ENCODE measurements around the gene GRID2.
"Not testable (repeated sequence)": the region's sequence is repeated elsewhere in the genome, so short reads cannot be mapped to it uniquely, and the experiment has no call there.

DNA sequence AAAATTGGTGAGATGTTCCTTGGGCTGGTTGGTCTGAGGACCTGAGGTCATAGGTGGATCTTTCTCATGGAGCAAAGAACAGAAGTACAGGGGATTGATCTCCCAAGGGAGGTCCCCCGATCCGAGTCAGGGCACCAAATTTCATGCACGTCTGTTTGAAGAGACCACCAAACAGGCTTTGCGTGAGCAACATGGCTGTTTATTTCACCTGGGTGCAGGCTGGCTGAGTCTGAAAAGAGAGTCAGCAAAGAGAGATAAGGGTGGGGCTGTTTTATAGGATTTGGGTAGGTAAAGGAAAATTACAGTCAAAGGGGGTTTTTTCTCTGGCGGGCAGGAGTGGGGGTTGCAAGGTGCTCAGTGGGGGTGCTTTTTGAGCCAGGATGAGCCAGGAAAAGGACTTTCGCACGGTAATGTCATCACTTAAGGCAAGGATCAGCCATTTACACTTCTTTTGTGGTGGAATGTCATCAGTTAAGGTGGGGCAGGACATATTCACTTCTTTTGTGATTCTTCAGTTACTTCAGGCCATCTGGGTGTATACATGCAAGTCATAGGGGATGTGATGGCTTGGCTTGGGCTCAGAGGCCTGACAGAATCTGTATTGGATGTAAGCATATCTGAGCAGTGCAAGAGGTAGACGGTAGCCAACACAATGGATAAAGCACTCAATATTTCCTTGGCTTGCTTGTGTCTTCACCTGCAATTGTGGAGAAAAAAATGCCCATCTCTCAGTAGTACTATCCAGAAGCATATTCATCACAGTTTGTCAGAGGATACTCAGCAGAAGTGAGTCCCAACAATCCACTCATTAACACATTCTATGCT, 26.5 kb upstream of the GRID2 start:
- TF ChIP-seq POLR2A (IDR thresholded peaks at IDR 0.05; ENCODE audit: low read length); GATA1 (IDR thresholded peaks at IDR 0.05; ENCODE audit: low read depth, low read length): not testable (repeated sequence)

Data from erythroblast (primary cell).